Neuronal stem cell (in vitro differentiated cells): ENCODE data around the gene TFDP3.
A peak's percentile ranks its signal among the peaks of the same experiment; 100 is the strongest.

ENCODE experiments used
- DNase-seq: peaks from one replicate; pipeline ENCODE4 v3.0.0-alpha.2; 2013; ENCODE audit warnings: low spot score
- H2AFZ ChIP-seq: one replicate; pipeline ENCODE4 v1.6.1; 2013; ENCODE audit warnings: mild to moderate bottlenecking, low read length, inconsistent platforms
- H2AK5ac ChIP-seq: 2 replicates; pipeline ENCODE4 v1.6.1; 2013; ENCODE audit warnings: low read depth, mild to moderate bottlenecking, inconsistent platforms, low read length, moderate library complexity, mixed read lengths
- H2BK120ac ChIP-seq: 2 replicates; pipeline ENCODE4 v1.6.1; 2013; ENCODE audit warnings: low read depth, mild to moderate bottlenecking, inconsistent platforms, low read length, moderate library complexity, mixed read lengths
- H2BK12ac ChIP-seq: one replicate; pipeline ENCODE4 v1.6.1; 2013; ENCODE audit warnings: low read length, inconsistent platforms
- H2BK15ac ChIP-seq: 2 replicates; pipeline ENCODE4 v1.6.1; 2013; ENCODE audit warnings: mild to moderate bottlenecking, low read length, inconsistent platforms, mixed read lengths
- H2BK5ac ChIP-seq: one replicate; pipeline ENCODE4 v1.6.1; 2013; ENCODE audit warnings: inconsistent platforms, mild to moderate bottlenecking, low read length, moderate library complexity
- H3K14ac ChIP-seq: one replicate; pipeline ENCODE4 v1.6.1; 2013; ENCODE audit warnings: low read length, inconsistent platforms
- H3K18ac ChIP-seq: 2 replicates; pipeline ENCODE4 v1.6.1; 2013; ENCODE audit warnings: low read length, inconsistent platforms
- H3K23ac ChIP-seq: 2 replicates; pipeline ENCODE4 v1.6.1; 2013; ENCODE audit warnings: low read depth, mild to moderate bottlenecking, mixed read lengths, low read length, inconsistent platforms; ENCODE audit not compliant: poor library complexity
- H3K27ac ChIP-seq: replicated peaks from 3 replicates; pipeline ENCODE4 v1.5.1; 2013; ENCODE audit warnings: low read length, inconsistent platforms
- H3K27me3 ChIP-seq, 3 experiments: 2 replicates each; pipeline ENCODE4 v1.6.1; 2013; ENCODE audit warnings: low read length in 3 of 3, mild to moderate bottlenecking in 2 of 3, inconsistent platforms in 1 of 3, low read depth in 1 of 3, mixed read lengths in 1 of 3, moderate library complexity in 1 of 3; ENCODE audit not compliant: control insufficient read depth in 3 of 3, insufficient read depth in 3 of 3
- H3K36me3 ChIP-seq, 2 donors: replicated peaks in 1 of 2; 2 replicates each; pipeline ENCODE4 v1.6.1; 2013; ENCODE audit warnings: low read length in 2 of 2; ENCODE audit not compliant: control insufficient read depth in 2 of 2, insufficient read depth in 2 of 2
- H3K4ac ChIP-seq: 2 replicates; pipeline ENCODE4 v1.6.1; 2013; ENCODE audit warnings: inconsistent platforms, mild to moderate bottlenecking, low read length, moderate library complexity
- H3K4me1 ChIP-seq, 2 donors: 1 replicate in 1 of 2; 2 replicates in 1 of 2; pipeline ENCODE4 v1.6.1; 2013; ENCODE audit warnings: low read length in 2 of 2, low read depth in 1 of 2; ENCODE audit not compliant: control insufficient read depth in 2 of 2, insufficient read depth in 1 of 2
- H3K4me2 ChIP-seq: one replicate; pipeline ENCODE4 v1.6.1; 2013; ENCODE audit warnings: mild to moderate bottlenecking, low read length, inconsistent platforms; ENCODE audit not compliant: insufficient read depth, poor library complexity, severe bottlenecking
- H3K4me3 ChIP-seq, 2 donors: 2 replicates each; pipeline ENCODE4 v1.5.1; 2013; ENCODE audit warnings: low read length in 2 of 2, mild to moderate bottlenecking in 2 of 2, inconsistent platforms in 1 of 2, moderate library complexity in 1 of 2
- H3K79me1 ChIP-seq: one replicate; pipeline ENCODE4 v1.6.1; 2013; ENCODE audit warnings: low read depth, mild to moderate bottlenecking, inconsistent platforms, low read length, moderate library complexity
- H3K9ac ChIP-seq: one replicate; pipeline ENCODE4 v1.6.1; 2013; ENCODE audit warnings: mild to moderate bottlenecking, low read depth, low read length, inconsistent platforms; ENCODE audit not compliant: poor library complexity
- H3K9me3 ChIP-seq, 2 donors: replicated peaks in 1 of 2; 2 replicates each; pipeline versions ENCODE3 to v1.6.1; 2013; ENCODE audit warnings: low read length in 2 of 2, mild to moderate bottlenecking in 2 of 2, inconsistent platforms in 1 of 2, low read depth in 1 of 2, mixed read lengths in 1 of 2, moderate library complexity in 1 of 2; ENCODE audit not compliant: control insufficient read depth in 2 of 2, insufficient read depth in 1 of 2
- H4K8ac ChIP-seq: one replicate; pipeline ENCODE4 v1.6.1; 2013; ENCODE audit warnings: low read depth, mild to moderate bottlenecking, inconsistent platforms, low read length, moderate library complexity
- H4K91ac ChIP-seq: one replicate; pipeline ENCODE4 v1.6.1; 2013; ENCODE audit warnings: low read length, low read depth, mild to moderate bottlenecking, inconsistent platforms; ENCODE audit not compliant: poor library complexity
- WGBS, 2 donors: extraction: QIAGEN DNeasy Blood & Tissue Kit; methylation state at CpG; one replicate each; pipeline ENCODE4 v1.1.7; 2013; ENCODE audit warnings: missing lambda C conversion rate in 2 of 2, mixed read lengths in 1 of 2; ENCODE audit not compliant: insufficient read length in 2 of 2, insufficient replicate concordance in 1 of 2; ENCODE audit errors: extremely low coverage in 2 of 2; 5-methylcytosine and 5-hydroxymethylcytosine counted together

The TFDP3 gene

DNA sequence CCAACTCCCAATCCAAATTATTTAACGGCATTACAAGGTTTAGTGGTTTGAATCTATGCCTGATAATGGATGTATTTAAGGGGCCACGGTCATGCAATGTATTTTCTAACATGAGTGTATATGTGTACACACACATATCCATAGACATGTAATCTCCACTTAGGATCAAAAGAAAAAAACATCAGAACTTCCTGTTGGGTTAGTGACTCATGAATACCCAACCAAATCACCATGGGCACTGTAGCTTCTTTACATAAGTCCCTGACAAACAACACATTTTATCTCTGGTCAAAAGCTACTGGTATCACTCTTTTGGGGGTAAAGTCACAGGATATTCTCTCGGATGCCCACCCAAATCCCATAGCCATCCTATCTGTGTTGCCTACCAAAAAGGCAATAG is 36.5 kb upstream of the TFDP3 start:
- H4K8ac ChIP-seq, result no peak overlapping the region
- H3K4me3 ChIP-seq, result no peak overlapping the region
- no peak overlapping the region for H2AFZ ChIP-seq
- H3K4me1 ChIP-seq, result peaks cover 0 to 14% of the 10 kb centered on the region in 2 donors
- H3K18ac ChIP-seq, result no peak overlapping the region
- no peak for DNase-seq
- H3K79me1 ChIP-seq, result no peaks in the 10 kb centered on the region
- no peak overlapping the region for H3K4ac ChIP-seq
- H4K91ac ChIP-seq, result no peak overlapping the region
- H2BK12ac ChIP-seq, result no peak overlapping the region
- no peak overlapping the region for H3K23ac ChIP-seq
- no peak overlapping the region for H3K9ac ChIP-seq
- no peak overlapping the region for H3K27ac ChIP-seq
- no CpG with 5 or more reads among the region's 3 CpGs for WGBS, 2 donors
- H2BK5ac ChIP-seq, result no peak overlapping the region
- no peak overlapping the region for H2AK5ac ChIP-seq
- no peak overlapping the region for H3K14ac ChIP-seq
- H3K4me2 ChIP-seq, result no peak overlapping the region
- H3K9me3 ChIP-seq, result no peaks in the 10 kb centered on the region
- H3K36me3 ChIP-seq, result no peaks in the 10 kb centered on the region
- no peak overlapping the region for H2BK15ac ChIP-seq
- H2BK120ac ChIP-seq, result no peak overlapping the region
- H3K27me3 ChIP-seq, result no peaks in the 10 kb centered on the region

DNA sequence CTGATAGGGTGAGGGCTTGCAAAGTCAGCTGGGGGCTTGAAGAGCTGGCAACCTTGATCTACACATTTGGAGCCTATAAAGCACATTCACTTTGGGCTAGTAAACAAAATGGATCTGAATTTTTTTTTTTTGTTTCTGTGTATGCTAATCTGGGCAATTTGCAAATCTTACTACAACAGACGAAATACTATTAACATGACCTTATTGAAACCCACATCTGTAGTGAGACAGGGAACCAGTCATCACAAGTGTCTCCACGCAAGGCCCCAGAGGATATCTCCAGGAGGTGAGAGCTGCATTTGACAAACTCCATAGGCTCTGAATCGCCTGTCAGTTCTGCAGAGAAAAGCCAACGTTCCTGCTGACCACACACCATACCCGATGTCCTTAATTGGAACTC is 33.0 kb upstream of the TFDP3 start:
- Histone ChIP-seq H2BK120ac (no peak overlapping the region), H3K27me3 (no peaks in the 10 kb centered on the region), H2AFZ (no peak overlapping the region), H2BK15ac (no peak overlapping the region), H3K14ac (no peak overlapping the region), H4K8ac (no peak overlapping the region), H3K36me3 (no peaks in the 10 kb centered on the region), H2BK5ac (no peak overlapping the region), H3K9me3 (peaks cover 2 to 6% of the 10 kb centered on the region in 2 donors), H3K79me1 (no peaks in the 10 kb centered on the region), H3K18ac (no peak overlapping the region), H2BK12ac (no peak overlapping the region), H2AK5ac (no peak overlapping the region), H4K91ac (no peak overlapping the region), H3K4me1 (peaks cover 0 to 14% of the 10 kb centered on the region in 2 donors), H3K4me3 (no peak overlapping the region), H3K23ac (no peak overlapping the region), H3K4ac (no peak overlapping the region), H3K4me2 (no peak overlapping the region), H3K9ac (no peak overlapping the region), H3K27ac (no peak overlapping the region)
- no CpG with 5 or more reads among the region's 5 CpGs for WGBS, 2 donors
- no peak for DNase-seq

DNA sequence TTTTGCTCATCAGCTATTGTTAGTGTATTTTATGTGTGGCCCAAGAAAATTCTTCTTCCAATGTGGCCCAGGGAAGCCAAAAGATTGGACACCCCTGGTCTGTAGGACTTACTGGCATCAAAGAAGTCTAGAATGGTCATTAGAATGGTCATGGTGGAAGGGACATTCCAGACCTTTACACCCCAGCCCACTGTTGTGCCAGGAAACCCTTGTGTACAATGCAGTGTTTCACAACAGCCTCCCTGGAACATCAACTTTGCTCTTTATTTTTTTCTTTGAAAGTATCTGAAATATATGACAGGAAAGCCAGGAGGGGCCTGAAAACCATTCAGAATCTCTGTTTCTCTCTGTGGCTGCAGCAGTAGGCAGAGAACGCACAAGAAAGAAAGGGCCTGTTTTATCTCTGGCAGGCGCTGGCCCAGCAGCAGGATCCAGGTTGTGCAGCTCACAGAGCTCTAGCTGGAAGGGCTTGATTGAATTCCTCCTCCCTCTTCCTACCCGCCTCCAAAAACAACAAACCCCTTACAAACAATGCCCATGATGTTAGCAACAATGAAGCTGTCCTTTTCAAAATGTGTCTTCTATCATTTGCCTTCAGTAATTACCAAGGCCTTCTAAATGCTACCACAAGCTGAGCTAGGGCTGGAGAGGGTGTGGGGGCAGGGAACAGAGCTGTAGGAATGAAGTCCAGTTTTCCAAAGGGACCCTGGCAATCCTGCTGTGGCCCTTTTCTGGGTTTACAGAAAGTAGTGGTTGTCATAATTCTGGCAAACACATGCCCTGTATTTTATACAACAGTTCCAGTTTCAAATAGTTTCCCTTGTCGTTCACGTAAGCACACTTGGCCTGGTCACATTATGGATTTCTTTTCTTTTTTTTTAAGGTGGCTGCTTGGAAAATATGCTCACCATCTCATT is 32.3 kb upstream of the TFDP3 start:
- no peak overlapping the region for H4K8ac ChIP-seq
- H2BK12ac ChIP-seq, result no peak overlapping the region
- H2BK5ac ChIP-seq, result no peak overlapping the region
- H3K4me1 ChIP-seq, result peaks cover 0 to 14% of the 10 kb centered on the region in 2 donors
- no peak overlapping the region for H3K14ac ChIP-seq
- no peak overlapping the region for H3K4ac ChIP-seq
- H4K91ac ChIP-seq, result no peak overlapping the region
- H3K4me2 ChIP-seq, result no peak overlapping the region
- peaks cover 2 to 6% of the 10 kb centered on the region in 2 donors for H3K9me3 ChIP-seq
- H3K79me1 ChIP-seq, result no peaks in the 10 kb centered on the region
- no peak overlapping the region for H2BK120ac ChIP-seq
- no peak for DNase-seq
- H3K27me3 ChIP-seq, result no peaks in the 10 kb centered on the region
- no peaks in the 10 kb centered on the region for H3K36me3 ChIP-seq
- peak overlapping the region; percentile 56 for H3K27ac ChIP-seq
- H3K23ac ChIP-seq, result no peak overlapping the region
- no peak overlapping the region for H2AK5ac ChIP-seq
- WGBS, 2 donors, result no CpG with 5 or more reads among the region's 5 CpGs
- no peak overlapping the region for H3K9ac ChIP-seq
- H2AFZ ChIP-seq, result peak overlapping the region; percentile 5
- no peak overlapping the region for H3K18ac ChIP-seq
- no peak overlapping the region for H3K4me3 ChIP-seq
- H2BK15ac ChIP-seq, result no peak overlapping the region

DNA sequence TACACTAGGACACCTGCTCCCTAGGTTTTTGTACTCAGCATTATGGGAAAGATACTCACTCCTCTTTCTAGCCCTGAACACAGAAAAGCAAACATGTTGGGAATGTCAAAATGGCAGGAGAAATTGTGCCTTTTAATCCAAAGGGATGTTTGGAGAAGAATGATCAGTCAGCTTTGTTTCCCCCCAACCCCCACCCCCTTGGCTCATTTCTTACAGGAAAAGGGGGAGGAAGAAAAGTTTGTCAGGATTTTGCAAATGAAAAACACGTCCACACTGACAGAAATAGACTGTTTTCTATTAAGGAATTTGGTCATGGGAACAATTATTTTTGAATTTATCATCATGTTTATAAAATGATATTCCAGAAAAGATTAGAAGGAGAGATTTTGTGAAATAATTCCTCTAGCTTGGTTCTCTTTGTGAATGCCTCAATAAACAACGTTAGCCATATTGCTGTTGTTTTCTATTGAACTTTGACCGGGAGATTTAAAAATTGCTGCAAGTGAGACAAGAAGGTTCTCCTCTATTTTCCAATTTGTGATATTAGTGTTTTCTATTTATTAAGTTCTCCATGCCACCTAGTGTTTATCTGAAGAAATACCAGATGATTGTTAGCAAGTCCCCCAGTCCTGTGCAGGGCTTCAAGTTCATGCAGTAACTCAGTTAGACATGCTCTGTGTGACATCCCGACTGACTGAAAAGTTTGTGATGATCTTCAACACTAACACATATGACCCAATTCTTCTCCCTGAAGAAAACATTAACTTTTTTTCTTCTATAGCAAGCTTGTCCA is 31.3 kb upstream of the TFDP3 start:
- H3K79me1 ChIP-seq, result no peaks in the 10 kb centered on the region
- H3K4me2 ChIP-seq, result no peak overlapping the region
- no peak overlapping the region for H3K23ac ChIP-seq
- H3K27ac ChIP-seq, result no peak overlapping the region
- no peak overlapping the region for H2BK5ac ChIP-seq
- H3K36me3 ChIP-seq, result no peaks in the 10 kb centered on the region
- H2AK5ac ChIP-seq, result no peak overlapping the region
- peaks cover 0 to 13% of the 10 kb centered on the region in 2 donors for H3K4me1 ChIP-seq
- no peak overlapping the region for H4K91ac ChIP-seq
- H3K9ac ChIP-seq, result no peak overlapping the region
- no CpG with 5 or more reads among the region's 4 CpGs for WGBS, 2 donors
- no peaks in the 10 kb centered on the region for H3K27me3 ChIP-seq
- no peak overlapping the region for H3K14ac ChIP-seq
- H2BK12ac ChIP-seq, result no peak overlapping the region
- no peak overlapping the region for H3K18ac ChIP-seq
- DNase-seq, result no peak
- H4K8ac ChIP-seq, result no peak overlapping the region
- no peak overlapping the region for H3K4ac ChIP-seq
- H3K4me3 ChIP-seq, result no peak overlapping the region
- H2AFZ ChIP-seq, result no peak overlapping the region
- no peak overlapping the region for H2BK120ac ChIP-seq
- peaks cover 2 to 6% of the 10 kb centered on the region in 2 donors for H3K9me3 ChIP-seq
- H2BK15ac ChIP-seq, result no peak overlapping the region
